ENCODE data around the gene RPS29. TPM values are rescaled to one million over a fixed set of nuclear protein-coding genes. Genes with fewer than 3 reads are reported as not detected.

Gene RPS29
- total and polyA plus RNA-seq, 10 of the 15 experiments (the other 5 are each of a cell fraction or from before 2014, with no cell fraction given) = 2,685 to 10,815 (median 4,359) TPM

DNA sequence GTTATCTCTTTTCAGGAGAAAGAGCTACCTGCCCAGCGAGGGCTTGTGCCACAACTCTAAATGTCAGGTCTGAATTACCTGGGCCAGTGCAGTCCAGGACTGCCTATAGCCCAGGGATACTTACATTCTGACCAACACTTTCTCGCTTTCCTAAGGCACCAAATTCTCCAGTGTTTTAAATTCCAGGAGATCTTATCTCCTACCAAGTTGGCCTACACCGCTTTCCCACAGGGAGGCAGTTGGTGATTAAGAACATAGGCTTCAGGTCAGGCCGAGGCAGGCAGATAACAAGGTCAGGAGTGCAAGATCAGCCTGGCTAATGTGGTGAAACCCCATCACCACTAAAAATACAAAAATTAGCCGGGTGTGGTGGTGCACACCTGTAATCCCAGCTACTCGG, 41.1 kb downstream of the RPS29 start:
- ChIA-PET RAD21 (ENCODE audit: unreplicated experiment) (no interaction called here), CTCF (no interaction called here), SMC1A (ENCODE audit: uncharacterized antibody, unreplicated experiment) (no interaction called here), POLR2A (interaction anchor here (0.7 kb wide), 1 partner anchor 83 kb away, joined by 8 read pairs; no protein-coding TSS in a partner anchor)
- no peak for TF ChIP-seq CHD1 (IDR thresholded peaks at IDR 0.05; ENCODE audit: low read depth, low read length)
- no peak for TF ChIP-seq MXI1 (IDR thresholded peaks at IDR 0.05; ENCODE audit: low read depth, low read length)
- TF ChIP-seq ASH2L (IDR thresholded peaks at IDR 0.05; ENCODE audit: borderline replicate concordance, low read depth) = no peak
- TF ChIP-seq SUPT20H (IDR thresholded peaks at IDR 0.05; ENCODE audit: borderline replicate concordance, control insufficient read depth, low read depth, low read length) = no peak
- no peak for TF ChIP-seq SMAD5 (IDR thresholded peaks at IDR 0.05; ENCODE audit: low read depth)
- no peak for TF ChIP-seq ZSCAN29 (IDR thresholded peaks at IDR 0.05)
- no peak for TF ChIP-seq IKZF1 (conservative IDR thresholded peaks at IDR 0.05)
- TF ChIP-seq MYB (IDR thresholded peaks at IDR 0.05; ENCODE audit: borderline replicate concordance, low read depth, low read length) = no peak
- no peak for TF ChIP-seq MTA3 (IDR thresholded peaks at IDR 0.05; ENCODE audit: borderline replicate concordance, low read length)
- TF ChIP-seq SIX5 (IDR thresholded peaks at IDR 0.05; ENCODE audit: low read depth, low read length, severe bottlenecking) = no peak
- no peak for TF ChIP-seq SREBF1 (IDR thresholded peaks at IDR 0.05; ENCODE audit: low read length)
- DNase-seq (ENCODE audit: low read depth, low spot score) = no peak
- no peaks in the 10 kb centered on the region for H3K4me1 ChIP-seq (ENCODE audit: control insufficient read depth, insufficient read depth, low read length)
- no peaks in the 10 kb centered on the region for H3K79me2 ChIP-seq (ENCODE audit: control insufficient read depth, insufficient read depth, low read length)
- H3K27ac ChIP-seq (ENCODE audit: control insufficient read depth, insufficient read depth) = no peak overlapping the region
- no peak for ATAC-seq
- no peaks in the 10 kb centered on the region for H3K27me3 ChIP-seq (replicated peaks in 1 of 2; ENCODE audit: control insufficient read depth in 2 of 2, insufficient read depth in 2 of 2, low read length in 1 of 2)
- intact Hi-C loops (cut with micrococcal nuclease; ENCODE audit: unreplicated experiment) (no loop called here), in situ Hi-C loops (cut with MboI) (no loop called here)
- H2AFZ ChIP-seq (ENCODE audit: control insufficient read depth, low read depth, low read length) = no peak overlapping the region
- no TSS peak for BruUV-seq (replicated peaks)
- H3K4me3 ChIP-seq = no peak overlapping the region
- 36% methylated on average over 6 of the region's 6 CpGs for WGBS (ENCODE audit: insufficient coverage, insufficient replicate concordance, low lambda C conversion rate, missing lambda C conversion rate)
- peaks cover 1% of the 10 kb centered on the region; the same call in 1 of the 3 replicates for H3K9me3 ChIP-seq (replicated peaks; ENCODE audit: control insufficient read depth, insufficient read depth, low read length)
- no peak overlapping the region for H3K4me2 ChIP-seq (ENCODE audit: control insufficient read depth, insufficient read depth)
- FAIRE-seq = no peak
- H4K20me1 ChIP-seq (ENCODE audit: control insufficient read depth, insufficient read depth) = no peaks in the 10 kb centered on the region
- no peaks in the 10 kb centered on the region for H3K36me3 ChIP-seq (ENCODE audit: control insufficient read depth in 2 of 2, insufficient read depth in 2 of 2, low read length in 1 of 2)
- no peak overlapping the region for H3K9ac ChIP-seq (ENCODE audit: control insufficient read depth, insufficient read depth, low read length)

Measured in GM12878 (cell line).